ENCODE measurements around the gene NPRL2.
A peak's percentile ranks its signal among the peaks of the same experiment; 100 is the strongest.

GRCh38 chr3:50388720-50389413 is 38.3 kb upstream of the NPRL2 start:
- TF ChIP-seq CTCF (IDR thresholded peaks at IDR 0.05) (0 out of 2 replicates have a peak, but pooled peaks have one; percentile 5), ZFX (IDR thresholded peaks at IDR 0.05; ENCODE audit: borderline replicate concordance) (no peak)

Data from 22Rv1 (cell line).